Gastroesophageal sphincter (tissue), 3 donors: ENCODE results near the gene RPGR.
A peak's percentile ranks its signal among the peaks of the same experiment; 100 is the strongest.

Source experiments
- POLR2A ChIP-seq, 2 donors: fragments of 450-650 bp; IDR thresholded peaks; one replicate each; pipeline ENCODE4 v1.6.1; 2017; ENCODE audit warnings: antibody characterized with exemption in 2 of 2, mild to moderate bottlenecking in 2 of 2, moderate library complexity in 1 of 2
- POLR2AphosphoS5 ChIP-seq: sonication (generic); formaldehyde crosslinking; IDR thresholded peaks from one replicate; pipeline ENCODE4 v1.6.1; 2017; ENCODE audit warnings: antibody characterized with exemption
- TF ChIP-seq, protein P1 (sequence below), 4 experiments: fragments of 200-600 bp in 2 of 4; fragments of 450-650 bp in 2 of 4; sonication (generic) in 1 of 4; IDR thresholded peaks; one replicate each; pipeline ENCODE4 v1.5.1; 2017 to 2019; ENCODE audit warnings: antibody characterized with exemption in 4 of 4, mild to moderate bottlenecking in 2 of 4, moderate library complexity in 2 of 4

- TF ChIP-seq, protein P1, sequence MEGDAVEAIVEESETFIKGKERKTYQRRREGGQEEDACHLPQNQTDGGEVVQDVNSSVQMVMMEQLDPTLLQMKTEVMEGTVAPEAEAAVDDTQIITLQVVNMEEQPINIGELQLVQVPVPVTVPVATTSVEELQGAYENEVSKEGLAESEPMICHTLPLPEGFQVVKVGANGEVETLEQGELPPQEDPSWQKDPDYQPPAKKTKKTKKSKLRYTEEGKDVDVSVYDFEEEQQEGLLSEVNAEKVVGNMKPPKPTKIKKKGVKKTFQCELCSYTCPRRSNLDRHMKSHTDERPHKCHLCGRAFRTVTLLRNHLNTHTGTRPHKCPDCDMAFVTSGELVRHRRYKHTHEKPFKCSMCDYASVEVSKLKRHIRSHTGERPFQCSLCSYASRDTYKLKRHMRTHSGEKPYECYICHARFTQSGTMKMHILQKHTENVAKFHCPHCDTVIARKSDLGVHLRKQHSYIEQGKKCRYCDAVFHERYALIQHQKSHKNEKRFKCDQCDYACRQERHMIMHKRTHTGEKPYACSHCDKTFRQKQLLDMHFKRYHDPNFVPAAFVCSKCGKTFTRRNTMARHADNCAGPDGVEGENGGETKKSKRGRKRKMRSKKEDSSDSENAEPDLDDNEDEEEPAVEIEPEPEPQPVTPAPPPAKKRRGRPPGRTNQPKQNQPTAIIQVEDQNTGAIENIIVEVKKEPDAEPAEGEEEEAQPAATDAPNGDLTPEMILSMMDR (IDR thresholded peaks at IDR 0.05): peak in 3 of 4 experiments; percentile 20 to 47 (median 22)
- TF ChIP-seq POLR2A (IDR thresholded peaks at IDR 0.05): no peak
- TF ChIP-seq POLR2AphosphoS5: no peak
Measured at GRCh38 chrX:38282049-38282448, 45.3 kb downstream of the RPGR start.
